ENCODE results near the gene DNAH2. TPM values are rescaled to one million over a fixed set of nuclear protein-coding genes. Genes with fewer than 3 reads are reported as not detected.

DNAH2 gene
- total and polyA plus RNA-seq, 9 of the 15 experiments (the other 6 are each of a cell fraction or from before 2014, with no cell fraction given): 0.03 TPM; not detected in 8

- TF ChIP-seq STAT5A (IDR thresholded peaks at IDR 0.05; ENCODE audit: borderline replicate concordance, low read length) (no peak), CBX5 (IDR thresholded peaks at IDR 0.05; ENCODE audit: borderline replicate concordance, low read depth) (no peak), GTF3C2 (IDR thresholded peaks at IDR 0.05; ENCODE audit: borderline replicate concordance, extremely low read depth, insufficient read length) (no peak), RHOXF2B (CRISPR knock-in tag; conservative IDR thresholded peaks at IDR 0.05) (no peak), BRD4 (IDR thresholded peaks at IDR 0.05) (no peak; the same call in 1 of the 2 replicates), E2F3 (CRISPR knock-in tag; IDR thresholded peaks at IDR 0.05) (no peak), SNAPC5 (CRISPR knock-in tag; IDR thresholded peaks at IDR 0.05) (no peak), ATF1 (CRISPR knock-in tag; IDR thresholded peaks at IDR 0.05) (no peak), ATF1 (tag; IDR thresholded peaks at IDR 0.05) (peak; percentile 54), ZNF668 (CRISPR knock-in tag; IDR thresholded peaks at IDR 0.05) (no peak), ZBTB26 (CRISPR knock-in tag; IDR thresholded peaks at IDR 0.05) (no peak), ZNF280B (CRISPR knock-in tag; IDR thresholded peaks at IDR 0.05) (no peak), RREB1 (CRISPR knock-in tag; IDR thresholded peaks at IDR 0.05) (no peak), ELF4 (CRISPR knock-in tag; IDR thresholded peaks at IDR 0.05) (no peak), NCOA6 (IDR thresholded peaks at IDR 0.05) (no peak), HDAC8 (tag; IDR thresholded peaks at IDR 0.05) (no peak), RFX5 (IDR thresholded peaks at IDR 0.05; ENCODE audit: low read depth, low read length) (no peak), HDGF (IDR thresholded peaks at IDR 0.05) (no peak)
Observed at GRCh38 chr17:7856811-7857712, 139.5 kb downstream of the DNAH2 start, which contains the start of gene NAA38 (continued).

Measured in K562 (cell line).